ENCODE data around the gene SEC23A.

The SEC23A gene

GRCh38 chr14:38992067-38992844 is 110.8 kb downstream of the SEC23A start:
- Histone ChIP-seq H3K27me3 (ENCODE audit: control insufficient read depth in 1 of 2, insufficient read depth in 2 of 2, low read length in 2 of 2) (no peaks in the 10 kb centered on the region), H3K27ac (ENCODE audit: low read depth, low read length) (no peak overlapping the region), H3K36me3 (ENCODE audit: control insufficient read depth in 1 of 2, insufficient read depth in 2 of 2, low read length in 2 of 2) (no peaks in the 10 kb centered on the region), H3K9ac (ENCODE audit: low read depth in 1 of 2, low read length in 2 of 2) (no peak overlapping the region), H3K4me3 (ENCODE audit: low read depth in 1 of 2, low read length in 2 of 2) (no peak overlapping the region), H3K9me3 (ENCODE audit: control insufficient read depth in 1 of 2, low read length in 2 of 2) (no peaks in the 10 kb centered on the region), H3K4me1 (ENCODE audit: control insufficient read depth in 1 of 2, insufficient read depth in 2 of 2, low read length in 2 of 2) (peaks cover 6 to 7% of the 10 kb centered on the region in 2 donors)

- H3K27me3 ChIP-seq (ENCODE audit: control insufficient read depth in 1 of 2, insufficient read depth in 2 of 2, low read length in 2 of 2): no peaks in the 10 kb centered on the region
- H3K9ac ChIP-seq (ENCODE audit: low read depth in 1 of 2, low read length in 2 of 2): no peak overlapping the region
- H3K4me3 ChIP-seq (ENCODE audit: low read depth in 1 of 2, low read length in 2 of 2): no peak overlapping the region
- H3K9me3 ChIP-seq (ENCODE audit: control insufficient read depth in 1 of 2, low read length in 2 of 2): no peaks in the 10 kb centered on the region
- H3K4me1 ChIP-seq (ENCODE audit: control insufficient read depth in 1 of 2, insufficient read depth in 2 of 2, low read length in 2 of 2): peaks cover 6 to 7% of the 10 kb centered on the region in 2 donors
- H3K27ac ChIP-seq (ENCODE audit: low read depth, low read length): no peak overlapping the region
- H3K36me3 ChIP-seq (ENCODE audit: control insufficient read depth in 1 of 2, insufficient read depth in 2 of 2, low read length in 2 of 2): no peaks in the 10 kb centered on the region
Measured at GRCh38 chr14:38991299-38991698, 111.7 kb downstream of the SEC23A start.

GRCh38 chr14:38989922-38990546 is 113.0 kb downstream of the SEC23A start:
- H3K9ac ChIP-seq (ENCODE audit: low read depth in 1 of 2, low read length in 2 of 2): no peak overlapping the region
- no peak overlapping the region for H3K27ac ChIP-seq (ENCODE audit: low read depth, low read length)
- peaks cover 6 to 7% of the 10 kb centered on the region in 2 donors for H3K4me1 ChIP-seq (ENCODE audit: control insufficient read depth in 1 of 2, insufficient read depth in 2 of 2, low read length in 2 of 2)
- H3K36me3 ChIP-seq (ENCODE audit: control insufficient read depth in 1 of 2, insufficient read depth in 2 of 2, low read length in 2 of 2): no peaks in the 10 kb centered on the region
- no peaks in the 10 kb centered on the region for H3K9me3 ChIP-seq (ENCODE audit: control insufficient read depth in 1 of 2, low read length in 2 of 2)
- no peaks in the 10 kb centered on the region for H3K27me3 ChIP-seq (ENCODE audit: control insufficient read depth in 1 of 2, insufficient read depth in 2 of 2, low read length in 2 of 2)
- peak overlapping the region; percentile 30 for H3K4me3 ChIP-seq (ENCODE audit: low read depth in 1 of 2, low read length in 2 of 2)

- Histone ChIP-seq H3K36me3 (ENCODE audit: control insufficient read depth in 1 of 2, insufficient read depth in 2 of 2, low read length in 2 of 2) (no peaks in the 10 kb centered on the region), H3K27ac (ENCODE audit: low read depth, low read length) (no peak overlapping the region), H3K4me1 (ENCODE audit: control insufficient read depth in 1 of 2, insufficient read depth in 2 of 2, low read length in 2 of 2) (peaks cover 0 to 6% of the 10 kb centered on the region in 2 donors), H3K9me3 (ENCODE audit: control insufficient read depth in 1 of 2, low read length in 2 of 2) (no peaks in the 10 kb centered on the region), H3K4me3 (ENCODE audit: low read depth in 1 of 2, low read length in 2 of 2) (no peak overlapping the region), H3K9ac (ENCODE audit: low read depth in 1 of 2, low read length in 2 of 2) (no peak overlapping the region), H3K27me3 (ENCODE audit: control insufficient read depth in 1 of 2, insufficient read depth in 2 of 2, low read length in 2 of 2) (no peaks in the 10 kb centered on the region)
Measured at GRCh38 chr14:38987781-38988180, 115.3 kb downstream of the SEC23A start.

GRCh38 chr14:38982837-38983236 is 120.2 kb downstream of the SEC23A start:
- Histone ChIP-seq H3K4me3 (ENCODE audit: low read depth in 1 of 2, low read length in 2 of 2) (no peak overlapping the region), H3K9me3 (ENCODE audit: control insufficient read depth in 1 of 2, low read length in 2 of 2) (no peaks in the 10 kb centered on the region), H3K36me3 (ENCODE audit: control insufficient read depth in 1 of 2, insufficient read depth in 2 of 2, low read length in 2 of 2) (no peaks in the 10 kb centered on the region), H3K27me3 (ENCODE audit: control insufficient read depth in 1 of 2, insufficient read depth in 2 of 2, low read length in 2 of 2) (no peaks in the 10 kb centered on the region), H3K9ac (ENCODE audit: low read depth in 1 of 2, low read length in 2 of 2) (no peak overlapping the region), H3K4me1 (ENCODE audit: control insufficient read depth in 1 of 2, insufficient read depth in 2 of 2, low read length in 2 of 2) (no peaks in the 10 kb centered on the region), H3K27ac (ENCODE audit: low read depth, low read length) (no peak overlapping the region)

- H3K9me3 ChIP-seq (ENCODE audit: control insufficient read depth in 1 of 2, low read length in 2 of 2): no peaks in the 10 kb centered on the region
- no peaks in the 10 kb centered on the region for H3K36me3 ChIP-seq (ENCODE audit: control insufficient read depth in 1 of 2, insufficient read depth in 2 of 2, low read length in 2 of 2)
- H3K4me1 ChIP-seq (ENCODE audit: control insufficient read depth in 1 of 2, insufficient read depth in 2 of 2, low read length in 2 of 2): no peaks in the 10 kb centered on the region
- no peak overlapping the region for H3K9ac ChIP-seq (ENCODE audit: low read depth in 1 of 2, low read length in 2 of 2)
- H3K4me3 ChIP-seq (ENCODE audit: low read depth in 1 of 2, low read length in 2 of 2): no peak overlapping the region
- no peak overlapping the region for H3K27ac ChIP-seq (ENCODE audit: low read depth, low read length)
- H3K27me3 ChIP-seq (ENCODE audit: control insufficient read depth in 1 of 2, insufficient read depth in 2 of 2, low read length in 2 of 2): no peaks in the 10 kb centered on the region
Measured at GRCh38 chr14:38982278-38982677, 120.8 kb downstream of the SEC23A start.

Data from duodenal mucosa (tissue), 2 donors.